Measurements from ENCODE around the gene RPL6. TPM values are rescaled to one million over a fixed set of nuclear protein-coding genes. Genes with fewer than 3 reads are reported as not detected.
"Not testable (repeated sequence)": the region's sequence is repeated elsewhere in the genome, so short reads cannot be mapped to it uniquely, and the experiment has no call there.

Gene RPL6
- total and polyA plus RNA-seq, 10 donors = 891 to 4,440 (median 1,270) TPM

- intact Hi-C loops (cut with DNase I; ENCODE audit: low total_unique reads) = no loop called here
- WGBS, 5 donors = 94 to 98% (median 97%) methylated on average over 7 of the region's 7 CpGs
- H3K36me3 ChIP-seq = peaks cover 6 to 100% (median 78%) of the 10 kb centered on the region in 6 donors
Measured at GRCh38 chr12:112456029-112456428, 46.6 kb upstream of the RPL6 start.

GRCh38 chr12:112450725-112451124 is 41.3 kb upstream of the RPL6 start:
- 80 to 89% (median 88%) methylated on average over 4 of the region's 4 CpGs for WGBS, 5 donors
- no peak overlapping the region for H3K27ac ChIP-seq
- H3K36me3 ChIP-seq = peaks cover 6 to 100% (median 78%) of the 10 kb centered on the region in 6 donors
- intact Hi-C loops (cut with DNase I; ENCODE audit: low total_unique reads) = no loop called here
- H3K27me3 ChIP-seq (replicated peaks in 1 of 7) = no peaks in the 10 kb centered on the region
- no peaks in the 10 kb centered on the region for H3K9me3 ChIP-seq
- peaks cover 0 to 18% (median 3%) of the 10 kb centered on the region in 6 donors for H3K4me1 ChIP-seq
- DNase-seq = no peak
- H3K4me3 ChIP-seq = no peak overlapping the region
- TF ChIP-seq CTCF (IDR thresholded peaks at IDR 0.05 in 8 of 11, conservative IDR thresholded peaks at IDR 0.05 in 3 of 11) (no peak), POLR2AphosphoS5 (IDR thresholded peaks at IDR 0.05) (no peak), POLR2A (IDR thresholded peaks at IDR 0.05) (no peak)

More at GRCh38 chr12:112456029-112456428, 46.6 kb upstream of the RPL6 start:
- H3K4me3 ChIP-seq = no peak overlapping the region
- no peak for DNase-seq
- H3K4me1 ChIP-seq = no peaks in the 10 kb centered on the region
- no peak overlapping the region for H3K27ac ChIP-seq
- no peak for TF ChIP-seq POLR2A (IDR thresholded peaks at IDR 0.05)
- H3K27me3 ChIP-seq (replicated peaks in 1 of 7) = no peaks in the 10 kb centered on the region
- H3K9me3 ChIP-seq = no peaks in the 10 kb centered on the region

GRCh38 chr12:112448165-112448564 is 38.8 kb upstream of the RPL6 start:
- Histone ChIP-seq H3K36me3 (peaks cover 0 to 95% (median 53%) of the 10 kb centered on the region in 6 donors), H3K4me1 (peaks cover 0 to 18% (median 3%) of the 10 kb centered on the region in 6 donors)
- H3K9me3 ChIP-seq; DNase-seq; H3K4me3 ChIP-seq; intact Hi-C loops (cut with DNase I; ENCODE audit: low total_unique reads); H3K27ac ChIP-seq; H3K27me3 ChIP-seq (replicated peaks in 1 of 7): not testable (repeated sequence)
- 90 to 98% (median 97%) methylated on average over 2 of the region's 2 CpGs for WGBS, 5 donors

GRCh38 chr12:112447106-112447505 is 37.7 kb upstream of the RPL6 start:
- peak overlapping the region in 1 of 8 donors; percentile 10 for H3K27ac ChIP-seq
- intact Hi-C loops (cut with DNase I; ENCODE audit: low total_unique reads) = no loop called here
- no peaks in the 10 kb centered on the region for H3K27me3 ChIP-seq (replicated peaks in 1 of 7)
- peaks cover 0 to 85% (median 44%) of the 10 kb centered on the region in 6 donors for H3K36me3 ChIP-seq
- DNase-seq = no peak
- WGBS, 5 donors = 20 to 43% (median 22%) methylated on average over 3 of the region's 3 CpGs
- TF ChIP-seq POLR2AphosphoS5 (IDR thresholded peaks at IDR 0.05) = no peak
- TF ChIP-seq CTCF (IDR thresholded peaks at IDR 0.05 in 8 of 11, conservative IDR thresholded peaks at IDR 0.05 in 3 of 11) = no peak
- TF ChIP-seq POLR2A (IDR thresholded peaks at IDR 0.05) = no peak
- no peaks in the 10 kb centered on the region for H3K9me3 ChIP-seq
- peaks cover 0 to 18% (median 3%) of the 10 kb centered on the region in 6 donors for H3K4me1 ChIP-seq
- no peak overlapping the region for H3K4me3 ChIP-seq

- Histone ChIP-seq H3K9me3 (no peaks in the 10 kb centered on the region), H3K36me3 (peaks cover 0 to 76% (median 39%) of the 10 kb centered on the region in 6 donors), H3K4me3 (no peak overlapping the region), H3K27me3 (replicated peaks in 1 of 7) (no peaks in the 10 kb centered on the region), H3K27ac (no peak overlapping the region), H3K4me1 (peaks cover 0 to 18% (median 3%) of the 10 kb centered on the region in 6 donors)
- no peak for DNase-seq
- WGBS, 5 donors = 70 to 81% (median 74%) methylated on average over 3 of the region's 3 CpGs
- no peak for TF ChIP-seq CTCF (IDR thresholded peaks at IDR 0.05 in 8 of 11, conservative IDR thresholded peaks at IDR 0.05 in 3 of 11)
- no peak for TF ChIP-seq POLR2AphosphoS5 (IDR thresholded peaks at IDR 0.05)
- intact Hi-C loops (cut with DNase I; ENCODE audit: low total_unique reads) = no loop called here
Measured at GRCh38 chr12:112446008-112446725, 36.8 kb upstream of the RPL6 start.

Measured in spleen (tissue), 11 donors.